ENCODE data around the gene CDK17.
A peak's percentile ranks its signal among the peaks of the same experiment; 100 is the strongest.

CDK17 gene

GRCh38 chr12:96313606-96314005 lies 86.6 kb downstream of the CDK17 start:
- FAIRE-seq: peak; percentile 28

GRCh38 chr12:96311191-96311590 lies 89.0 kb downstream of the CDK17 start:
- no peak for FAIRE-seq

- peak; percentile 75 for FAIRE-seq
Measured at GRCh38 chr12:96310067-96310466, 90.2 kb downstream of the CDK17 start.

GRCh38 chr12:96308881-96309280 lies 91.4 kb downstream of the CDK17 start:
- no peak for FAIRE-seq

DNA sequence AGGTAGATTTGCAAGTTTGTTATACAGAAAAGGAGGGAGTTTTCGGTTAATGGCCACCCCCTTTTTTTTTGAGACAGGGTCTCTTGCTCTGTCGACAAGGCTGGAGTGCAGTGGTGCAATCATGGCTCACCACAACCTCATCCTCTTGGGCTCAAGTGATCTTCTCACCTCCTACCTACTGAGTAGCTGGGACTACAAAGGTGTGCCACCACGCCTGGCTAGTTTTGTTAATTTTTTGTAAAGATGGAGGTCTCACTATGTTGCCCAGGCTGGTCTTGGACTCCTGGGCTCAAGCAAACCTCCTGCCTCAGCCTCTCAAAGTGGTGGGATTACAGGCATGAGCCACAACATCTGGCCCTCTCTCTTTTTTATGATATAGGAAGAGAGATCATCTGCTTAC lies 94.6 kb downstream of the CDK17 start:
- FAIRE-seq: no peak

GRCh38 chr12:96303653-96304052 lies 96.6 kb downstream of the CDK17 start:
- no peak for FAIRE-seq

DNA sequence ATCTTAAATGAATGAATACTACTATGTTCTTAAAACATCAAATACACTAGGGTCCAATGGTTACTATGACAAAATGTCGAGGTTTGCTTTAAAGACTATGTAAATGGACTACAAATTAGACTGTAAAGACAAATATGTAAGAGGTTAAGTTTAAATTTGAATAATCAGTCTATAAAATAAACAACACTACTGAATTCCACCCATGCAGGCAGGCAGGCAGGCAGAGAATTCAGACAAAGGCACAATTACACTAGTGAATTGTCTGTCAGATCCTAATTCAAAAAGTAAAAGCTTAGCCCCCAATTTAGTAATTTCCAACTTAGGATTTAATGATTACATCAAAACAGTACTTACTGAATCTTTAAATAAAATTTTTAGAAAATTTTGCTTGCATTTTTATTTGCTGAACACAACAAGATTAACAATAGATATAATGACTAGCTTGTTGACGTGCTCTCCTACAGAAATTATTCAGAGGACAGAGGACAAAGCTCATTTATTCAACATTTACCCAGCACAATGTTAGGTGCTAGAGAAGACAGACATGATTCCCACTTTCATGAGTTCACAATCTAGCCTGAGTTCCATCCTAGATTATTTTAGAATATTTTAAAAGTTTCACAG lies 97.4 kb downstream of the CDK17 start:
- FAIRE-seq: no peak

DNA sequence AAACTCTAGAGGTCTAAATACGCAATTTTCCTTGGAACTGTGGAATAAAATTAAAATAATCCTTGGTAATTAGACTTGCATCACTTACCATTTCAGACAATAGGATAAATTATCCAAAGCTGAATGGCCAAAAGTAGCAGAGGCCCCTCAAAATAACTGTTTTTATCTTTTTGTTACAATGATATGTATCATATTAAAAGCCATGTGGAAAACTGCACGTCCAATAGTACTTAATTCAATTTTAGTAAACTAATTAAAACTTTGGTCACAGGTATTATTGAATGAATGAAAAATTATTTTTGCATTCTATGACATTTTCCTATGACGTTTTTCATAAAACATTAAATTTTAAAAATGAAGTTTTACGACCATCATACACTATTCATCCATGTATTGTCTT lies 98.5 kb downstream of the CDK17 start:
- no peak for FAIRE-seq

- FAIRE-seq: no peak
Measured at GRCh38 chr12:96300064-96300463, 100.2 kb downstream of the CDK17 start.

- no peak for FAIRE-seq
Measured at GRCh38 chr12:96297504-96297903, 102.7 kb downstream of the CDK17 start.

DNA sequence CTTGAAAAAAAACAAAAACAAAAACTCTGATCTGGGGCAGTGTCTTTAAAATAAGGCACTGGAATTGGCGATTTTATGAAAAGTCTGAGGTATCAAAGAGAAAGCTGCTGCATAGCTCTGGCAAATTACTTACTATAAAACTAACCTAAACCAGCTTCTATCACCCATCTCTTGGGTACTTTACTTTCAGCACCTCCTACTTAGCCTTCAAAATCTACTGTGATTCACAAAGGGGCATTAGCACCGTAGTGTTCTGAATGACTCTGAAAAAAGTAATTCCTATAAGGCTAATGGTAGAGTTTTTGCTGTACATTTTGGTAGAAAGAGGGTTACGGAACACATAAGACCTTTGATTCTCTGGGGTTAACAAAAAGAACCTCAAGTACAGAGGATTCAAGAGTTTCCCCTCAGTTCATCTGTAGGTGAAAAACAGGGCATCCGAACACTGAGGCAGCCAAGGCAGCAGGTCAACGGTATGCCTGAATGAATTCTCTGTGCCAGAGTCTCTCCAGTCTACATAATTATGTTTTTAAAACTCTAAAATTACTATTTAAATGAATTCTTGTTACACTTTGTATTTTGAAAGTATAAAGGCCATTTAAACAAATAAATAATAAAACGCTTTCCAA lies 104.6 kb downstream of the CDK17 start:
- no peak for FAIRE-seq

GRCh38 chr12:96294831-96295230 lies 105.4 kb downstream of the CDK17 start:
- FAIRE-seq: no peak

DNA sequence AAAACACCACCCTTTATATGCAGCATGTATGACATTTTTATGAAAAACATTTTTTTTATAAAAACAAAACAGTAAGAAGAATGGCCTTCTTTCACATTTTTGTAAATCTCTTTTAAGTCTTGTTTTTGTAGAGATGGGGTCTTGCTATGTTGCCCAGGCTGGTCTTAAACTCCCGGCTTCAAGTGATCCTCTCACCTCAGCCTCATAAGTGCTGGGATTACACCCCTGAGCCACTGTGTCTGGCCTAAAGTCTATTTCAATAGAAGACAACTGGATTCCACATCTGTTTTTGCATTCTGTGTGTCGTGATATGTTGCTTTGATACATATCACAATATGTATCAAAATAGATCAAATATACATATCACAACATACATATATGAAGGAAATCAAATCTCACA lies 107.1 kb downstream of the CDK17 start:
- FAIRE-seq: no peak

DNA sequence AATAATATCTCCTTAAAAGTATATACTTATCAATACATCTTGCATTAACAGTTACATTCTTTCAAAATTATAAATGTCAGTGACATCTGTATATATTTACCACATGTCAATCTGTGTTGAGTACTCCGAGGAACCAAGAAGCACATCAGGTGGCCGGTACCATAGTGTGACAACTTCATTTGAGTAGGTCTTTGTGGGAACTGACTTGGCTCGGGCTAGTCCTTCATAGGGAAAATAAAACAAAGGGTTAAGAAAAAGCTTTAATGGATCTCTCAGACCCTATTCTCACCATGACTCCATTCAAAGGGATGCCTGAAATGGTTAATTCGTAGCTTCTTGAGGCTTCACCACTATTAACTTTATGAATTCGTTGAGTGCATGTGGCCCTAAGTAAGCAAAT lies 111.2 kb downstream of the CDK17 start:
- no peak for FAIRE-seq

GRCh38 chr12:96285158-96285557 lies 115.1 kb downstream of the CDK17 start:
- no peak for FAIRE-seq

DNA sequence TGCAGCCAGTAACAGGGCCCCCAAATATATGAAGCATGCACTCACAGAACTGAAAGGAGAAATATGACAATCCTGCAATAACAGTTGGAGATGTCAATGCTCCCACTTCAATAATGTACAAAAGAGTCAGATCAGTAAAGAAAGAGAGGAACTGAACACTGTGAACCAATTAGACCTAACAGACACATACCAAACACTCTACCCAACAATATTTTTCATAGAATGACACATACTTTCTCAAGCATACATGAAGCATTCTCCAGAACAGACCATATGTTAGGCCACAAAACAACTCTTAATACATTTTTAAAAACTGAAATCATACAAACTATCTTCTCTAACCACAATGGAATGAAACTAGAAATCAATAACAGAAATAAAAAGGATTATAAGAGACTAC lies 125.9 kb downstream of the CDK17 start:
- peak; percentile 36 for FAIRE-seq

DNA sequence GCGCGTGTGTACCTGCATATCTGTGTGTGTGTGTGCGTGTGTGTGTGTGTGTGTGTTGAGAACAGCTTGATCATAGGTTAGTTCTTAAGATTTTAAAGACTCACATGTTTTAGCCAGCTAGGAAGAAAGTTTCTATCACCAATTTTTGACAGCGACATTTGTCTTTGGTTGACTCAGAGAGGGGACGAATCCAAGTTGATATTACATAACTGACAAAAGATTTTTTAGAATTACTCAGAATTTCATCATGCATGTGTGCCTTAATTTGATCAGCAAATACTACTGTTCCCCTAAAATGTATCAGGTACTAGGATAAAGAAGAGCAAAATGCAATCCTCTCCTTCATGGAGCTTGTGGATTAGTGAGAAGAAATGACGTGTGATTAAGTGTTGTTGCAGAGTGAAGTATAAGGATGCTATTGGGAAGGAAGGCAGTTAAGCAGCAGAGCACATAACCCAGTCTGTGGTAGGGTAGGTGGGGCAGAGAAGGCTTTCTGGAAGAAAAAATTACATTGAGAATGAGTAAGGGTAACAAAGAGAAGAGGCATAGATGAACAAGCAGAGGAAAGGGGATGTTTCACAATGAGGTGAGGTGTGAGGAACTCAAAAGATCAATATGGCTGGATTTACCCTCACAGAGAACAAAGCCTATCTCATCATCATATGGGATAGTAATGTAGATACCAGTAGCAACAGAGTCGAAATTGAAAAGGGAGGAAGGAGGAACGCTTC lies 128.6 kb downstream of the CDK17 start:
- no peak for FAIRE-seq

DNA sequence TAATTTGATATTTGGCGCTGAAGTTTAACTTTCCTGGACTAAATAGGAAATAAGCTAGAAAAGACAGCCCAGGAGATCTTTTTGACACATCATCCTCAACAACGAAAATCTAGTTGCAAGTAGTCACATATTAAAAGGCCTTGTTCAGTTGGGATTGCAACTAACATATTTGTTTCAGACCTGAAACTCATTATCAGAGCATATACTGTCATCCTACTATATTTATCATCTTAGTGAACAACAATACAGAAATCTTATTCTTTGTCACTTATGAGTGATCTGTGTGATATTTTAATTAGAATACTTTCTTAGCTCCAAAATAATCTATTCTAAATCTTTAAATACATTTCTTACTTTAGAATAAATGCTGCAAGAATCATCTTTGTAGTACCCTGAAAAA lies 134.0 kb downstream of the CDK17 start:
- FAIRE-seq: no peak

- FAIRE-seq: no peak
Measured at GRCh38 chr12:96265836-96266235, 134.4 kb downstream of the CDK17 start.

DNA sequence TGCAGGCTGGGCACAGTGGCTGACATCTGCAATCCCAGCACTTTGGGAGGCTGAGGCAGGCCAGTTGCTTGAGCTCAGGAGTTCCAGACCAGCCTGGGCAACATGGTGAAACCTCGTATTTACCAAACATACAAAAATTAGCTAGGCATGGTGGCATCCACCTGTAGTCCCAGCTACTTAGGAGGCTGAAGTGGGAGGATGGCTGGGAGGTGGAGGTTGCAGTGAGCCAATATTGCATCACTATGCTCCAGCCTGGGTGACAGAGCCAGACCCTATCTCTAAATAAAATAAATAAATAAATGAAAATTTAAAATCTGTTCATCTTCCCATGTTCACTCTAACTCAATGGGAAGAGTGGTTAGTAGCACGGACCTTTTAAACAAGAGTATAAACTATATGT lies 134.8 kb downstream of the CDK17 start:
- FAIRE-seq: no peak

GRCh38 chr12:96263449-96263902 lies 136.8 kb downstream of the CDK17 start:
- no peak for FAIRE-seq

DNA sequence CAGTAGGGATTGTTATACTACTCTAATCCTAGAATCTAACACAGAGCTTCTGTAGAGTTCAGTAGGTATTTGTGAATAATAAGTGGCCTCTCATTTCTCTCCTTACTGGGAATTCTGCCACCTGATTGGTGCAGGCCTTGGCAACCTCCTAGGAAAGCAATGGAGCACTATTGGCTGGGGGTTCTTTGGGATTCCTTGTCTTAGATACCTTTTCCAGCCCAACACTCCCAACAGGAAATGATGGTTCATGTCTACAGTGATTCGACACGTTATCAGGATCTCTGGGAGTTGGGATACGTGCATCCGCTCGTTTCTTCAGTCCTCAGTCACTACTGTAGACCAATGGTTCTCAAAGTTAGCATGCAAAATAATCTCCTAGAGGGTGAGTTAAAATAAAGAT lies 138.7 kb downstream of the CDK17 start:
- FAIRE-seq: no peak

GRCh38 chr12:96260644-96261043 lies 139.6 kb downstream of the CDK17 start:
- no peak for FAIRE-seq

- no peak for FAIRE-seq
Measured at GRCh38 chr12:96260231-96260630, 140.0 kb downstream of the CDK17 start.

All from colon (tissue), 2 donors.